ENCODE measurements around the gene TCEAL4.

DNA sequence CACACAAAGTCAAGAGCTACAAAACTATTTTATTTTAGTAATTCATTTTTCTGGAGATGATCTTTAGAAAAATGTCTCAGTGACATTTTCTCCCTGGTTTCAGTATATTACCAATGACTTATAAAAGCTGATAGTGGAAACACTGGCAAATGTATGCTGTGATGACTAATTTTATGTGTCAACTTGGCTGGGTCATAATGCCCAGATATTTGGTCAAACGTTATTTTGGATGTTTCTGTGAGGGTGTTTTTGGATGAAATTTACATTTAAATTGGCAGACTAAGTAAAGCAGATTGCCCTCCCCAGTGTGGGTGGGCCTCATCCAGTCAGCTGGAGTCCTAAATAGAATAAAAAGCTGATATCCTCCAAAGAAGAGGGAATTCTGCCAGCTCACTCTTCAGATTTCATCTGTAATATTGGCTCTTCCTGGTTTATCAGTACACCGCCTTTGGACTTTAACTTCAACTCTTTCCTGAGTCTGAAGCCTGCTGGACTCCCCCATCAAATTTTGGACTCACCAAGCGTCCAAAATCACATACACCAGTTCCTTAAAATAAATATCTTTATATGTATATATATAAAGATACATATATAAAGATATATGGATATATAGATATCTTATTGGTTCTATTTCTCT, 34.8 kb upstream of the TCEAL4 start:
- TF ChIP-seq SUZ12 (IDR thresholded peaks at IDR 0.05; ENCODE audit: extremely low read depth, insufficient read depth, insufficient read length): no peak
- no peak for TF ChIP-seq ZNF274 (IDR thresholded peaks at IDR 0.05; ENCODE audit: low read depth, low read length)

Measured in NT2/D1 (cell line).